GM19463 (cell line): ENCODE data around the gene SEPTIN8.

Experiments used
- ATAC-seq: cut with Tn5 transposase; IDR thresholded peaks from one replicate; pipeline ENCODE4 v1.9.1; 2021; ENCODE audit warnings: mild to moderate bottlenecking, moderate library complexity; ENCODE audit not compliant: unreplicated experiment

Gene SEPTIN8

GRCh38 chr5:132714456-132715307, 62.4 kb downstream of the SEPTIN8 start:
- ATAC-seq: no peak

DNA sequence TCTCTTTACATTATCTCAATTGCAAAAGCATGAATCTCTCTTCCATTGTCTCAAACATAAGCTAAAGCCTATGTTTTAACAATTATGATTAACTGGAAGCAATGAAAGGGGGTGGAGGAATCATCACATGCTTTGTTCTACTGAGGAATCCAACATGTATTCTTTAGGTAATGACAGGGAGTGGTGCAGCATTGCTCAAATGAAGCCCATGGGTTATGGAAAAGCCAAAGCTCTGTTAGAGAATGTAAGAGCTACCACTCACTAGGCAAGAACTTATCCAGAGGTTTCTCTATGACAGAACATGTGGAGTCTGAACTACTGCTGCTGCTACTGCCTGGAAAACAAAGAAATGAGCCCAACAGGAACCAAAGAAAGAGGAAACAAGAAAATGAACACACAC, 68.4 kb downstream of the SEPTIN8 start:
- ATAC-seq: no peak

GRCh38 chr5:132704875-132705274, 72.2 kb downstream of the SEPTIN8 start:
- no peak for ATAC-seq
